ENCODE results near the gene MED1. TPM values are rescaled to one million over a fixed set of nuclear protein-coding genes. Genes with fewer than 3 reads are reported as not detected.

MED1 gene, protein sequence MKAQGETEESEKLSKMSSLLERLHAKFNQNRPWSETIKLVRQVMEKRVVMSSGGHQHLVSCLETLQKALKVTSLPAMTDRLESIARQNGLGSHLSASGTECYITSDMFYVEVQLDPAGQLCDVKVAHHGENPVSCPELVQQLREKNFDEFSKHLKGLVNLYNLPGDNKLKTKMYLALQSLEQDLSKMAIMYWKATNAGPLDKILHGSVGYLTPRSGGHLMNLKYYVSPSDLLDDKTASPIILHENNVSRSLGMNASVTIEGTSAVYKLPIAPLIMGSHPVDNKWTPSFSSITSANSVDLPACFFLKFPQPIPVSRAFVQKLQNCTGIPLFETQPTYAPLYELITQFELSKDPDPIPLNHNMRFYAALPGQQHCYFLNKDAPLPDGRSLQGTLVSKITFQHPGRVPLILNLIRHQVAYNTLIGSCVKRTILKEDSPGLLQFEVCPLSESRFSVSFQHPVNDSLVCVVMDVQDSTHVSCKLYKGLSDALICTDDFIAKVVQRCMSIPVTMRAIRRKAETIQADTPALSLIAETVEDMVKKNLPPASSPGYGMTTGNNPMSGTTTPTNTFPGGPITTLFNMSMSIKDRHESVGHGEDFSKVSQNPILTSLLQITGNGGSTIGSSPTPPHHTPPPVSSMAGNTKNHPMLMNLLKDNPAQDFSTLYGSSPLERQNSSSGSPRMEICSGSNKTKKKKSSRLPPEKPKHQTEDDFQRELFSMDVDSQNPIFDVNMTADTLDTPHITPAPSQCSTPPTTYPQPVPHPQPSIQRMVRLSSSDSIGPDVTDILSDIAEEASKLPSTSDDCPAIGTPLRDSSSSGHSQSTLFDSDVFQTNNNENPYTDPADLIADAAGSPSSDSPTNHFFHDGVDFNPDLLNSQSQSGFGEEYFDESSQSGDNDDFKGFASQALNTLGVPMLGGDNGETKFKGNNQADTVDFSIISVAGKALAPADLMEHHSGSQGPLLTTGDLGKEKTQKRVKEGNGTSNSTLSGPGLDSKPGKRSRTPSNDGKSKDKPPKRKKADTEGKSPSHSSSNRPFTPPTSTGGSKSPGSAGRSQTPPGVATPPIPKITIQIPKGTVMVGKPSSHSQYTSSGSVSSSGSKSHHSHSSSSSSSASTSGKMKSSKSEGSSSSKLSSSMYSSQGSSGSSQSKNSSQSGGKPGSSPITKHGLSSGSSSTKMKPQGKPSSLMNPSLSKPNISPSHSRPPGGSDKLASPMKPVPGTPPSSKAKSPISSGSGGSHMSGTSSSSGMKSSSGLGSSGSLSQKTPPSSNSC (N-terminal part only)
- total RNA-seq (2022; extraction: Qiagen RNA extraction), result 25.0 to 33.7 TPM (median 30.0 TPM) in 5 replicates

DNA sequence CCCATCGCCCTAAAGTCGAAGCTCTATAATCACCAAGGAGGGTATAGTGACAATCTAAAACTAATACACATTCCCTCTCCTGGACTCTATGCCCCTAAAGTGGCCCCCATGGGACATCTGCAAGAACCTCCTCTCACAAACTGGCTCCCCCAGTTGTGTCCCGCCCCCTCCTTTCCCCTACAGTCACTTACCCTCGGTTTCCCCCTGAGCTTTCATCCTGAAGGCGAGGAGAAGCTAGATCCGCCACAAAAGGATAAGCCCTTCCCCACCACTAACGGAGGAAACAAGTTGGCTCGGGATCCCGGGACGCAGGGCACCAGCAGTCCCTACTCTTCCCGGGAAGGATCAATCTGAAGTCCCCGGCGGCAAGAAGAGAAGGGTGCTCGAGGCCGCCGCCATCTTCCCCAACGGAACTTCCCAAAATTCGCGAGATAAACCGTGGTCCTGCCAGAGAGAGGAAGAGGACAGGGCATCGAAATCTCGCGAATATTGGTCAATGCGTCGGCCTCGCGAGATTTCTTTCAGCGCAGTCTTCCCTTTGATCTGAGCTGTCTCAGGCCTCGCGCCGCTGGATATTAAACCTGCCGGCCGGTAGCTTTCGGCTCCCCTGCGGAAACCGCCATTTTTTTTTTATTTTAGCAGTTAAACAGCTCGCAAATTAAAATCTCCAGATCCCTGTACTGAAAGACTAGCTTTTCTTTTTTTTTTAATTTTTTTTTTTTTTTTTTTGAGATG is at the start of gene MED1:
Gene MED1 (minus strand): TSS at position 417 of the 735 bp plus-strand sequence. CDS start 201 bp downstream, at position 216.

DNA sequence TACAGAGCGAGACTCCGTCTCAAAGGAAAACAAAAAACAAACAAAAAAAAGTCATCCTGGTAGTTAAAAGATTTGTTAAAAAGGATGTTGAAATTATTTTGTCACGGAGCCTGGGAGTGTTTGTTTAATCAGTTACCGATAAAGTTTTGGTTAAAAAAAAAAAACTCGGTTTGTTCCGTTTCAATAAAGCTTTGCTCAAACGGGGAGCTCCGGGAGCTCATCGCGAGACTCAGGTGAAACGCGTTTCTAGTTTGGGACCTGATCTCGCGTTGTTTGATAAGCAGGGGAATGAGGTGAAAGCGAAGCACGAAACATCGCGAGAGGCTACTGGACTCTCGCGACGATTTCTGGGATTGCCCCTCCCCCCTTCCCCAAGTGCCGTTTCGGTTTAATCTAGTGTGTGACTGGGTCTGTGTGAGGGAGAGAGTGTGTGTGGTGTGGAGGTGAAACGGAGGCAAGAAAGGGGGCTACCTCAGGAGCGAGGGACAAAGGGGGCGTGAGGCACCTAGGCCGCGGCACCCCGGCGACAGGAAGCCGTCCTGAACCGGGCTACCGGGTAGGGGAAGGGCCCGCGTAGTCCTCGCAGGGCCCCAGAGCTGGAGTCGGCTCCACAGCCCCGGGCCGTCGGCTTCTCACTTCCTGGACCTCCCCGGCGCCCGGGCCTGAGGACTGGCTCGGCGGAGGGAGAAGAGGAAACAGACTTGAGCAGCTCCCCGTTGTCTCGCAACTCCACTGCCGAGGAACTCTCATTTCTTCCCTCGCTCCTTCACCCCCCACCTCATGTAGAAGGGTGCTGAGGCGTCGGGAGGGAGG is 10.3 kb upstream of the MED1 start, which contains the start of gene CDK12:
Gene CDK12 (plus strand): TSS at position 374 of the 813 bp plus-strand sequence. CDS start 586 bp downstream, outside the sequence.

DNA sequence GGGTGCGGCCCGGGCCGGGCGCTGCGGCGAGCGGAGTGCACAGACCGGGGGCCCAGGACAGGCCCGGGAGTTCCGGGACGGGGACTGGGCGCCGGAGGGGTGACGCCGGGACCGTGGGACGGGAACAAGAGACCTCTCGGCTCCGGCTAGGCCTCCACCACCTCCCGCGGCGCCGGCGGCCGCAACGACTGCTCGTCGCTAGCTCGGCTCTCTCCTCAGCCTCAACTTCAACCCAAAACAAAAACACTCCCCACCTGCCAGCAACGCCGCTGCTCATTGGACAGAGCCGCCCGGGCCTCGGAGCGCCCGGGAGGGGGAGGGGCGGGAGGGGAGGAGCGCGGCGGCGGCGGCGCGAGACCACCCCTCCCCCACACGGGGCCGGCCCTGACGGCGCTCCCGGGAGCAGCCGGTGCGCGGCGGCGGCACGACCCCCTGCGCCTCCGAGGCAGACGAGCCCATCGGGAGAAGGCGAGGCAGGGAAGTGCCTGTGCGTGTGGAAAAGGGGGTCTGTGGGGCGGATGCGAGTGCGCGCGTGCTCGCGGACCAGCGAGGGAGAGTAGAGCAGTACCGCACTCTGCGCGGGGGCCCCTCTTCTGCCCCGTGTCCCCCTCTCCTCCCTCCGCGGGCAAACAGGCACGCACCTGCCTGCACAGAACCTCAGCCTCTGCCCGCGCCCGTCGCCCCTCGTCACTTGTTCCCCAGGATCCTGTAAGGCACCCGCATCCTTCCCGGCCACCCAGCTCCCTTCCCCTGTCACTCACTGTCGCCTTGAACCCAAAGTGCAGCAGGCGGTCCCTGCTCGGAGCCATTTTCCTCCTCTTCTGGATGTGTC is 49.4 kb downstream of the MED1 start, which contains the start of gene FBXL20:
Gene FBXL20 (minus strand): TSS at position 215 of the 832 bp plus-strand sequence. CDS start 224 bp downstream, outside the sequence.

Other genes starting within 250 kb of the MED1 start
- gene STAC2, start 225.3 kb downstream of the MED1 start, total RNA-seq (2022; extraction: Qiagen RNA extraction), result 2.3 to 3.4 TPM (median 2.9 TPM) in 5 replicates
- 5.9 to 7.8 TPM (median 7.0 TPM) in 5 replicates for gene FBXL20, start 49.6 kb downstream of the MED1 start, total RNA-seq (2022; extraction: Qiagen RNA extraction)
- 28.0 to 38.9 TPM (median 34.2 TPM) in 5 replicates for gene CDK12, start 10.2 kb upstream of the MED1 start, total RNA-seq (2022; extraction: Qiagen RNA extraction)
- 0.08 TPM in 1 of 5 replicates, not detected in the others for gene NEUROD2, start 156.7 kb upstream of the MED1 start, total RNA-seq (2022; extraction: Qiagen RNA extraction)
- gene PPP1R1B, start 175.7 kb upstream of the MED1 start, total RNA-seq (2022; extraction: Qiagen RNA extraction), result 0.11 to 0.12 TPM (median 0.11 TPM) in 3 of 5 replicates, not detected in the others
- 41.7 to 55.4 TPM (median 54.8 TPM) in 5 replicates for gene STARD3, start 185.9 kb upstream of the MED1 start, total RNA-seq (2022; extraction: Qiagen RNA extraction)
- 0.74 to 1.4 TPM (median 0.90 TPM) in 5 replicates for gene TCAP, start 214.1 kb upstream of the MED1 start, total RNA-seq (2022; extraction: Qiagen RNA extraction)
- gene PNMT, start 217.2 kb upstream of the MED1 start, total RNA-seq (2022; extraction: Qiagen RNA extraction), result 0.27 to 0.68 TPM (median 0.33 TPM) in 4 of 5 replicates, not detected in the other
- 7.3 to 8.5 TPM (median 8.2 TPM) in 5 replicates for gene PGAP3, start 236.8 kb upstream of the MED1 start, total RNA-seq (2022; extraction: Qiagen RNA extraction)
- 26.2 to 34.3 TPM (median 33.5 TPM) in 5 replicates for gene ERBB2, start 248.8 kb upstream of the MED1 start, total RNA-seq (2022; extraction: Qiagen RNA extraction)